CD4-positive, CD25-positive, alpha-beta regulatory T cell (primary cell): ENCODE results near the gene SNUPN. TPM values are rescaled to one million over a fixed set of nuclear protein-coding genes. Genes with fewer than 3 reads are reported as not detected.

Experiments used
- ATAC-seq, 2 donors: fragments of 150-1000 bp; cut with Tn5 transposase; one replicate each; pipeline ENCODE4 v1.10.0; 2021; ENCODE audit warnings: low read depth in 2 of 2, moderate number of reproducible peaks in 2 of 2, moderate library complexity in 1 of 2
- DNase-seq, 3 donors: peaks; one replicate each; pipeline versions ENCODE4 v3.0.0 to v3.0.0-alpha.2; 2012 to 2022; ENCODE audit warnings: mixed read lengths in 1 of 3
- H3K27ac ChIP-seq: one replicate; pipeline ENCODE4 v1.7.0; 2013; ENCODE audit warnings: mild to moderate bottlenecking, low read length; ENCODE audit not compliant: insufficient read depth, poor library complexity, severe bottlenecking
- H3K27me3 ChIP-seq: one replicate; pipeline ENCODE4 v1.7.0; 2013; ENCODE audit warnings: low read length; ENCODE audit not compliant: control insufficient read depth, insufficient read depth
- H3K36me3 ChIP-seq: one replicate; pipeline ENCODE4 v1.7.0; 2013; ENCODE audit warnings: mild to moderate bottlenecking, low read length, moderate library complexity; ENCODE audit not compliant: control insufficient read depth, insufficient read depth
- H3K4me1 ChIP-seq: 2 replicates; pipeline ENCODE4 v1.7.0; 2013; ENCODE audit warnings: mild to moderate bottlenecking, low read length; ENCODE audit not compliant: insufficient read depth, control insufficient read depth, poor library complexity, severe bottlenecking
- H3K4me3 ChIP-seq: one replicate; pipeline ENCODE4 v1.7.0; 2013; ENCODE audit warnings: low read depth, mild to moderate bottlenecking, low read length, moderate library complexity
- H3K9me3 ChIP-seq, 2 experiments: 1 replicate in 1 of 2; 2 replicates in 1 of 2; pipeline ENCODE4 v1.7.0; 2013; ENCODE audit warnings: low read length in 2 of 2, mild to moderate bottlenecking in 1 of 2, moderate library complexity in 1 of 2; ENCODE audit not compliant: control insufficient read depth in 2 of 2
- H3K27ac Mint-ChIP-seq, 3 donors: one replicate each; pipeline ENCODE4 v1.8.0; 2020 to 2022; ENCODE audit warnings: mild to moderate bottlenecking in 3 of 3, mixed read lengths in 3 of 3, moderate library complexity in 2 of 3
- H3K27me3 Mint-ChIP-seq: one replicate; pipeline ENCODE4 v1.8.0; 2022; ENCODE audit warnings: mild to moderate bottlenecking, mixed read lengths
- H3K36me3 Mint-ChIP-seq: one replicate; pipeline ENCODE4 v1.8.0; 2020; ENCODE audit warnings: mixed read lengths
- H3K4me1 Mint-ChIP-seq, 4 donors: one replicate each; pipeline ENCODE4 v1.8.0; 2020 to 2022; ENCODE audit warnings: mixed read lengths in 4 of 4, mild to moderate bottlenecking in 1 of 4
- H3K4me3 Mint-ChIP-seq, 4 donors: one replicate each; pipeline ENCODE4 v1.8.0; 2020 to 2022; ENCODE audit warnings: mild to moderate bottlenecking in 4 of 4, mixed read lengths in 4 of 4, moderate library complexity in 3 of 4
- H3K9me3 Mint-ChIP-seq, 7 donors: one replicate each; pipeline ENCODE4 v1.8.0; 2020 to 2022; ENCODE audit warnings: mixed read lengths in 7 of 7, mild to moderate bottlenecking in 3 of 7, moderate library complexity in 2 of 7
- polyA plus RNA-seq, 4 donors: library from polyadenylated mRNA; unstranded; fragments of 300-500 nt; fragmentation: Illumina TruSeq; gene quantifications; one replicate each; pipeline ENCODE4 v1.2.3, GENCODE V29; 2021
- total RNA-seq: library from RNA; stranded (reverse); gene quantifications from one replicate; pipeline ENCODE4 v1.2.3, GENCODE V29; 2022

Gene SNUPN
- total and polyA plus RNA-seq, 5 donors from 2014 or later: 13.8 to 36.9 (median 28.0) TPM

DNA sequence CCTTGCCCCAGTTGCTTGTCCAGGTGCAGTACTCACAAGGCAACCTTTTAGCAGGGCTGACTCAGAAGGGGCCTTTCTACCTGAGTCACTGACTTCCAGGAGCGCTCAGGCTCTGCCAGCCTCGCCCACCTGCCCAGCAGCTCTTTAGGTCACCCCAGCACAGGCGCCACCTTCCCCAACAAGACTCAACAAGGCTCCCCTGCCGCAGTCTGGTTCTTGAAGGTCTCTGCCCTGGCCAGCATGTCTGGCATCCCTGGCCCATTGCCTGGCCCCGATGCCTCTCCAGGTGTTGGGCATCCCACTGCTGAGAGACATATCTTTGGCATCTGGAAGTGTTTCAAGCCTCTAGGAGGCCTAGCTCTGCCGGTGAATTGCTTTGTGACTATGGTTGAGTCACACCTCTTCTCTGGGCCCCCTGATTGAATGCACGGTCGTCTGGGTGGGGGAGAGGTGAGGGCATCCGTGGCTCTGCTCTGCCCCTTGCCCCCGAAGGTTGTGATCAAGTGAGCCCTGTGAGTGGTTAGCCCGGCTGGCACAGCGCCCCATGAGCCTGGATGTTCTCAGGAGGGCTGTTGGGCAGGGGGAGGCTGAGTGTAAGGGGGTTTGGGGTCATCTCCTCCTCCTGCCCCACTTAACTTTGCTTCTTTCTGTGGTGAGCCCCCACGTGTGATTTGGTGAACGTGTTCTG, 43.8 kb upstream of the SNUPN start:
- H3K27me3 Mint-ChIP-seq: no peaks in the 10 kb centered on the region
- ATAC-seq: no peak
- Histone ChIP-seq H3K27me3 (no peaks in the 10 kb centered on the region), H3K27ac (no peak overlapping the region), H3K4me3 (no peak overlapping the region), H3K36me3 (no peaks in the 10 kb centered on the region), H3K9me3 (no peaks in the 10 kb centered on the region), H3K4me1 (no peaks in the 10 kb centered on the region)
- DNase-seq: no peak
- no peaks in the 10 kb centered on the region for H3K36me3 Mint-ChIP-seq
- no peaks in the 10 kb centered on the region for H3K9me3 Mint-ChIP-seq
- H3K4me1 Mint-ChIP-seq: no peaks in the 10 kb centered on the region
- H3K4me3 Mint-ChIP-seq: no peak overlapping the region
- H3K27ac Mint-ChIP-seq: no peak overlapping the region

GRCh38 chr15:75666823-75667501, 41.4 kb upstream of the SNUPN start:
- ATAC-seq: no peak
- H3K27ac Mint-ChIP-seq: no peak overlapping the region

GRCh38 chr15:75663931-75664421, 38.5 kb upstream of the SNUPN start:
- H3K27ac ChIP-seq: no peak overlapping the region
- H3K27me3 ChIP-seq: no peaks in the 10 kb centered on the region
- H3K27me3 Mint-ChIP-seq: no peaks in the 10 kb centered on the region
- H3K4me1 Mint-ChIP-seq: no peaks in the 10 kb centered on the region
- no peaks in the 10 kb centered on the region for H3K4me1 ChIP-seq
- H3K9me3 ChIP-seq: no peaks in the 10 kb centered on the region
- no peak overlapping the region for H3K4me3 Mint-ChIP-seq
- H3K27ac Mint-ChIP-seq: no peak overlapping the region
- no peaks in the 10 kb centered on the region for H3K36me3 ChIP-seq
- H3K9me3 Mint-ChIP-seq: no peaks in the 10 kb centered on the region
- no peak for DNase-seq
- H3K4me3 ChIP-seq: no peak overlapping the region
- H3K36me3 Mint-ChIP-seq: no peaks in the 10 kb centered on the region
- ATAC-seq: no peak

More at GRCh38 chr15:75666823-75667501, 41.4 kb upstream of the SNUPN start:
- Mint-ChIP-seq H3K9me3 (no peaks in the 10 kb centered on the region), H3K27me3 (no peaks in the 10 kb centered on the region), H3K4me1 (no peaks in the 10 kb centered on the region), H3K4me3 (no peak overlapping the region), H3K36me3 (no peaks in the 10 kb centered on the region)
- H3K4me1 ChIP-seq: no peaks in the 10 kb centered on the region
- no peaks in the 10 kb centered on the region for H3K9me3 ChIP-seq
- H3K27ac ChIP-seq: no peak overlapping the region
- no peak overlapping the region for H3K4me3 ChIP-seq
- no peaks in the 10 kb centered on the region for H3K27me3 ChIP-seq
- no peak for DNase-seq
- no peaks in the 10 kb centered on the region for H3K36me3 ChIP-seq

GRCh38 chr15:75662823-75663519, 37.4 kb upstream of the SNUPN start:
- no peaks in the 10 kb centered on the region for H3K4me1 ChIP-seq
- H3K27ac Mint-ChIP-seq: peak overlapping the region in 1 of 3 donors; percentile 77
- no peak overlapping the region for H3K27ac ChIP-seq

GRCh38 chr15:75661756-75662140, 36.2 kb upstream of the SNUPN start:
- no peaks in the 10 kb centered on the region for H3K9me3 ChIP-seq
- no peak overlapping the region for H3K27ac ChIP-seq
- no peak overlapping the region for H3K27ac Mint-ChIP-seq
- H3K27me3 Mint-ChIP-seq: no peaks in the 10 kb centered on the region
- no peaks in the 10 kb centered on the region for H3K36me3 ChIP-seq
- no peaks in the 10 kb centered on the region for H3K4me1 ChIP-seq
- H3K4me3 Mint-ChIP-seq: no peak overlapping the region
- H3K27me3 ChIP-seq: no peaks in the 10 kb centered on the region
- H3K4me1 Mint-ChIP-seq: no peaks in the 10 kb centered on the region
- ATAC-seq (no peak), DNase-seq (no peak)
- no peaks in the 10 kb centered on the region for H3K9me3 Mint-ChIP-seq
- no peaks in the 10 kb centered on the region for H3K36me3 Mint-ChIP-seq
- no peak overlapping the region for H3K4me3 ChIP-seq

More at GRCh38 chr15:75662823-75663519, 37.4 kb upstream of the SNUPN start:
- DNase-seq: no peak
- Histone ChIP-seq H3K4me3 (no peak overlapping the region), H3K9me3 (no peaks in the 10 kb centered on the region), H3K27me3 (no peaks in the 10 kb centered on the region), H3K36me3 (no peaks in the 10 kb centered on the region)
- H3K36me3 Mint-ChIP-seq: no peaks in the 10 kb centered on the region
- H3K4me3 Mint-ChIP-seq: no peak overlapping the region
- H3K4me1 Mint-ChIP-seq: no peaks in the 10 kb centered on the region
- no peak for ATAC-seq
- H3K9me3 Mint-ChIP-seq: no peaks in the 10 kb centered on the region
- no peaks in the 10 kb centered on the region for H3K27me3 Mint-ChIP-seq

DNA sequence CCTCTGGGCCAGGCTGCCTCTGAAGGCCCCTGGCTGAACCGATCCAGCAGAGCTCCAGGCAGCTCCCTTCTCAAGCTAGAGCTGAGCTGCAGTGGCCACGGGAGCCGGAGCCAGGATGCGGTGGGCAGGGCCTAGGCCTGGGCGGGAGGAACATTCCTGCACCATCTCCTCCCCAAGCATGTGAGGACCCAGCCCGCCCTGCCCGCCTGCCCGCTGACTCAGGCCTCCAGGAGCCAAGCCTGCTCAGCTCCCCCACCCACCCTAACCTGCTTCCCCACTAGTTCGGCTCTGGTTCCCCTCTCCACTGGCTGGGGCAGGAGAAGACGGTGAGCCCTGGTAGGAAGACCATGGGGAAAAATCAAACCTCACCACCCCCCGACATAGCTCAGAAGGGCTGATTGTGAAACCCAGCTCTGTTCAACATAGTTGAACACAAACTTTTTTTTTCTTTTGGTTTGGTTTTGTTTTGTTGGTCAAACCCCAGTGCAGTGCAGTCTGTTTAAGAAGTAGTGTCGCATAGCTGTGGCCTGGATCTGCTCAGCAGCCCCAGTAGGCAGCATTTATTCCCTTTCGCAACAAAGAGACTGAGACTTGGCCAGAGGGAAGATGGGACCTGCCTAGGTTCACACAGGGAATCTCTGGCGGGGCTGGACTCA, 35.7 kb upstream of the SNUPN start:
- DNase-seq: no peak
- Mint-ChIP-seq H3K27ac (no peak overlapping the region), H3K9me3 (no peaks in the 10 kb centered on the region), H3K27me3 (no peaks in the 10 kb centered on the region), H3K4me3 (no peak overlapping the region), H3K4me1 (no peaks in the 10 kb centered on the region), H3K36me3 (peaks cover 4% of the 10 kb centered on the region)
- Histone ChIP-seq H3K27ac (no peak overlapping the region), H3K4me1 (no peaks in the 10 kb centered on the region), H3K9me3 (no peaks in the 10 kb centered on the region), H3K36me3 (no peaks in the 10 kb centered on the region), H3K4me3 (no peak overlapping the region), H3K27me3 (no peaks in the 10 kb centered on the region)
- ATAC-seq: no peak

- no peaks in the 10 kb centered on the region for H3K27me3 ChIP-seq
- Mint-ChIP-seq H3K4me3 (no peak overlapping the region), H3K9me3 (no peaks in the 10 kb centered on the region), H3K36me3 (peaks cover 6% of the 10 kb centered on the region), H3K27me3 (no peaks in the 10 kb centered on the region), H3K27ac (peak overlapping the region in 1 of 3 donors; percentile 63), H3K4me1 (no peaks in the 10 kb centered on the region)
- DNase-seq: no peak
- no peak overlapping the region for H3K4me3 ChIP-seq
- no peaks in the 10 kb centered on the region for H3K36me3 ChIP-seq
- ATAC-seq: no peak
- H3K9me3 ChIP-seq: no peaks in the 10 kb centered on the region
- no peaks in the 10 kb centered on the region for H3K4me1 ChIP-seq
- H3K27ac ChIP-seq: no peak overlapping the region
These were observed 34.6 kb upstream of the SNUPN start for GRCh38 chr15:75659928-75660645.
